HepG2 (cell line): ENCODE data around the gene RSPH9. TPM values are rescaled to one million over a fixed set of nuclear protein-coding genes. Genes with fewer than 3 reads are reported as not detected.
A peak's percentile ranks its signal among the peaks of the same experiment; 100 is the strongest.

Experiments used
- ATAC-seq: fragments of 200-7000 bp; cut with Tn5 transposase; 3 replicates; pipeline ENCODE4 v1.9.1; 2020; ENCODE audit warnings: mild to moderate bottlenecking, moderate library complexity
- BruUV-seq: library from RNA; stranded (reverse); fragments of 400-500 nt; replicated peaks from 2 replicates; lab custom pipeline; 2021; lab: Mats Ljungman, UMichigan
- CTCF ChIA-PET: fragments of 300-600 bp; formaldehyde crosslinking; extraction: SDS; loops from one replicate; lab custom pipeline; 2021; ENCODE audit warnings: low total read pairs, inconsistent platforms, low intra/inter-chr PET ratio; lab: Yijun Ruan, JAX
- POLR2A ChIA-PET: fragments of 350-600 bp; sonication (Branson Sonifier 250); formaldehyde crosslinking; loops from one replicate; lab custom pipeline; 2020; ENCODE audit warnings: antibody characterized with exemption, inconsistent platforms; lab: Yijun Ruan, JAX
- DNase-seq: peaks from one replicate; pipeline ENCODE4 v3.0.0-alpha.2; 2015; ENCODE audit warnings: low spot score
- FAIRE-seq: peaks from 3 replicates; lab custom pipeline; 2011; peaks lifted over from hg19 to GRCh38; lab: Jason Lieb, UNC
- H2AFZ ChIP-seq: one replicate; pipeline ENCODE4 v1.6.1; 2011; ENCODE audit warnings: low read length, inconsistent platforms
- H3K27ac ChIP-seq: fragments of 300-600 bp; 3 replicates; pipeline ENCODE4 v1.8.0; 2011; ENCODE audit warnings: mixed run types, mild to moderate bottlenecking, mixed read lengths, low read length, inconsistent platforms; ENCODE audit not compliant: insufficient read depth; ENCODE audit errors: extremely low read length
- H3K27me3 ChIP-seq, 2 experiments: fragments of 200-600 bp in 1 of 2; 2 replicates in 1 of 2; 3 replicates in 1 of 2; pipeline versions ENCODE4 v1.6.0 to v1.8.0; 2011; ENCODE audit warnings: low read length in 2 of 2, mild to moderate bottlenecking in 2 of 2, moderate library complexity in 2 of 2, inconsistent platforms in 1 of 2; ENCODE audit not compliant: insufficient read depth in 2 of 2, control insufficient read depth in 1 of 2
- H3K36me3 ChIP-seq, 2 experiments: fragments of 200-600 bp in 1 of 2; replicated peaks in 1 of 2; 2 replicates in 1 of 2; 3 replicates in 1 of 2; pipeline versions ENCODE4 v1.5.1 to v1.8.0; 2011; ENCODE audit warnings: low read length in 2 of 2, inconsistent platforms in 1 of 2; ENCODE audit not compliant: insufficient read depth in 2 of 2, control insufficient read depth in 1 of 2
- H3K4me1 ChIP-seq: 2 replicates; pipeline ENCODE4 v1.5.1; 2012; ENCODE audit warnings: low read length, inconsistent platforms; ENCODE audit not compliant: insufficient read depth
- H3K4me2 ChIP-seq: 2 replicates; pipeline ENCODE4 v1.6.0; 2011; ENCODE audit warnings: low read depth, low read length, inconsistent platforms
- H3K4me3 ChIP-seq, 3 experiments: fragments of 200-600 bp in 1 of 3; sonication (generic), shearing (Covaris generic) in 1 of 3; replicated peaks in 1 of 3; 2 replicates each; pipeline ENCODE4 v1.5.1; 2011 to 2016; ENCODE audit warnings: low read length in 3 of 3, inconsistent platforms in 2 of 3, low read depth in 2 of 3, mild to moderate bottlenecking in 2 of 3, control low read depth in 1 of 3, mixed read lengths in 1 of 3; ENCODE audit not compliant: insufficient read depth in 1 of 3
- H3K79me2 ChIP-seq: one replicate; pipeline ENCODE4 v1.6.1; 2011; ENCODE audit warnings: low read length, inconsistent platforms; ENCODE audit not compliant: insufficient read depth
- H3K9ac ChIP-seq: 2 replicates; pipeline ENCODE4 v1.6.0; 2011; ENCODE audit warnings: mild to moderate bottlenecking, low read depth, low read length, inconsistent platforms; ENCODE audit not compliant: insufficient read depth
- H3K9me3 ChIP-seq: 2 replicates; pipeline ENCODE4 v1.5.1; 2012; ENCODE audit warnings: mild to moderate bottlenecking, low read length
- H4K20me1 ChIP-seq: 2 replicates; pipeline ENCODE4 v1.6.0; 2011; ENCODE audit warnings: inconsistent platforms, mild to moderate bottlenecking, low read length, moderate library complexity; ENCODE audit not compliant: insufficient read depth
- ATAD3A ChIP-seq: sonication (generic); formaldehyde crosslinking; IDR thresholded peaks from 2 replicates; pipeline ENCODE4 v1.4.0; 2020; ENCODE audit warnings: missing genetic modification reagents
- GABPB1 ChIP-seq: IDR thresholded peaks from 2 replicates; pipeline ENCODE4 v1.6.1; 2016; ENCODE audit warnings: mild to moderate bottlenecking, missing genetic modification reagents, moderate library complexity, missing compliant biosample characterization
- IKZF1 ChIP-seq: fragments of 450-650 bp; IDR thresholded peaks from 2 replicates; pipeline ENCODE4 v1.7.1; 2016
- MEIS2 ChIP-seq: sonication (generic); formaldehyde crosslinking; IDR thresholded peaks from 2 replicates; pipeline ENCODE4 v1.9.0; 2021; ENCODE audit warnings: mild to moderate bottlenecking, missing genetic modification reagents
- NFRKB ChIP-seq: fragments of 450-650 bp; IDR thresholded peaks from 2 replicates; pipeline ENCODE4 v1.6.1; 2017
- POLR2AphosphoS5 ChIP-seq: IDR thresholded peaks from 2 replicates; pipeline ENCODE4 v1.6.1; 2012; ENCODE audit warnings: low read depth, low read length
- SMARCC2 ChIP-seq: fragments of 450-650 bp; IDR thresholded peaks from 2 replicates; pipeline ENCODE4 v1.6.1; 2017; ENCODE audit warnings: antibody characterized with exemption, mild to moderate bottlenecking
- TBX2 ChIP-seq: sonication (generic); formaldehyde crosslinking; IDR thresholded peaks from 2 replicates; pipeline ENCODE4 v1.5.0; 2020; ENCODE audit warnings: missing genetic modification reagents, mild to moderate bottlenecking, borderline replicate concordance
- U2AF2 ChIP-seq: fragments of 200-400 bp; formaldehyde crosslinking; IDR thresholded peaks from 2 replicates; pipeline ENCODE4 v1.6.1; 2017; ENCODE audit warnings: low read depth, mild to moderate bottlenecking, low read length
- ZBTB38 ChIP-seq: sonication (generic); formaldehyde crosslinking; IDR thresholded peaks from 2 replicates; pipeline ENCODE4 v1.5.1; 2020; ENCODE audit warnings: mild to moderate bottlenecking, missing genetic modification reagents
- ZNF3 ChIP-seq: IDR thresholded peaks from 2 replicates; pipeline ENCODE4 v1.7.0; 2017; ENCODE audit warnings: inconsistent platforms
- ZNF326 ChIP-seq: sonication (generic); formaldehyde crosslinking; IDR thresholded peaks from 2 replicates; pipeline ENCODE4 v1.4.0; 2020; ENCODE audit warnings: missing genetic modification reagents, borderline replicate concordance
- ZNF678 ChIP-seq: sonication (generic); formaldehyde crosslinking; IDR thresholded peaks from 2 replicates; pipeline ENCODE4 v1.4.0; 2020; ENCODE audit warnings: mild to moderate bottlenecking, missing genetic modification reagents
- ZNF772 ChIP-seq: sonication (generic); formaldehyde crosslinking; IDR thresholded peaks from 2 replicates; pipeline ENCODE4 v1.5.0; 2020; ENCODE audit warnings: mild to moderate bottlenecking, missing genetic modification reagents
- ZNF777 ChIP-seq: sonication (generic); formaldehyde crosslinking; IDR thresholded peaks from 2 replicates; pipeline ENCODE4 v1.4.0; 2020; ENCODE audit warnings: missing genetic modification reagents
- ZNF780A ChIP-seq: sonication (generic); formaldehyde crosslinking; IDR thresholded peaks from 2 replicates; pipeline ENCODE4 v1.8.0; 2022; ENCODE audit warnings: mild to moderate bottlenecking, missing genetic modification reagents, moderate library complexity
- ZNF850 ChIP-seq: sonication (generic); formaldehyde crosslinking; conservative IDR thresholded peaks from 2 replicates; pipeline ENCODE4 v1.9.0; 2021; ENCODE audit warnings: mild to moderate bottlenecking, missing genetic modification reagents
- WGBS: methylation state at CpG from one replicate; pipeline ENCODE4 v1.1.6; 2017; ENCODE audit warnings: low lambda C conversion rate; 5-methylcytosine and 5-hydroxymethylcytosine counted together
- in situ Hi-C: cut with HindIII; loops from 2 replicates; pipeline ENCODE4 v1.10.0; 2017; ENCODE audit warnings: low pct_unique_long_range_greater_than_20kb; ENCODE audit not compliant: extremely low pct_ligation_motif_present
- intact Hi-C: fragments of 100-400 bp; cut with micrococcal nuclease; formaldehyde crosslinking; loops from one replicate; pipeline ENCODE4 v1.10.0; 2022; ENCODE audit not compliant: unreplicated experiment
- polyA plus RNA-seq, 8 experiments: library from polyadenylated mRNA; depleted of rRNA in 3 of 8; stranded (reverse) in 7 of 8; unstranded in 1 of 8; fragments of >200 nt; fragmentation: Illumina TruSeq in 4 of 8; extraction: Trizol in 4 of 8; gene quantifications; 2 replicates each; pipeline versions ENCODE4 v1.2.1 to v1.2.3, GENCODE V29; 2011 to 2016; ENCODE audit warnings: low read depth in 4 of 8, missing spikeins in 1 of 8, mixed read lengths in 1 of 8; ENCODE audit not compliant: insufficient read depth in 1 of 8
- total RNA-seq, 5 experiments: library from RNA; depleted of rRNA; stranded (reverse); fragments of >200 nt; fragmentation: Illumina TruSeq; extraction: Trizol; gene quantifications; 2 replicates each; pipeline ENCODE4 v1.2.3, GENCODE V29; 2016; ENCODE audit warnings: low read depth in 1 of 5
- TF ChIP-seq, protein P1 (sequence below): sonication (generic); formaldehyde crosslinking; IDR thresholded peaks from 2 replicates; pipeline ENCODE4 v1.4.0; 2020; ENCODE audit warnings: missing genetic modification reagents
- TF ChIP-seq, protein P2 (sequence below): sonication (generic); formaldehyde crosslinking; IDR thresholded peaks from 2 replicates; pipeline ENCODE4 v1.4.0; 2020; ENCODE audit warnings: missing genetic modification reagents, borderline replicate concordance
- TF ChIP-seq, protein P3 (sequence below): sonication (generic); IDR thresholded peaks from 2 replicates; pipeline ENCODE4 v1.6.1; 2016; ENCODE audit warnings: low read depth, borderline replicate concordance

RSPH9 gene
- total and polyA plus RNA-seq, 2 of the 13 experiments (the other 11 are each of a cell fraction or from before 2014, with no cell fraction given): 0.04 TPM; not detected in 1

DNA sequence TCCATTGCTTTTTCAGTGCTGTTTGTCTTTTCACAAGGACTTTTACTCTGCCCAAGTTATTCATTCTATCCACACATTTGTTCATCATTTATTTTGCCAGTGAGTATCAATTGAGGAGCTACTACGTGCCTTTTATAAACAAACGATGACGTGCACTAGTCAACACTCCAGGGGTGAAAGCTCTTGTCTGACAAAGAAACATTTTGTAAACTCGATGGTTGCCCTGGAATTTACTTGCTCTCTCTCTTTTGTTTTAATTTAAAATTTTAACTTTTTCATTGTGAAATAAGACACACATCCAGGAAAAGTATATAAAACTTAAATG is 51.1 kb downstream of the RSPH9 start (continued):
- TF ChIP-seq, protein P1, sequence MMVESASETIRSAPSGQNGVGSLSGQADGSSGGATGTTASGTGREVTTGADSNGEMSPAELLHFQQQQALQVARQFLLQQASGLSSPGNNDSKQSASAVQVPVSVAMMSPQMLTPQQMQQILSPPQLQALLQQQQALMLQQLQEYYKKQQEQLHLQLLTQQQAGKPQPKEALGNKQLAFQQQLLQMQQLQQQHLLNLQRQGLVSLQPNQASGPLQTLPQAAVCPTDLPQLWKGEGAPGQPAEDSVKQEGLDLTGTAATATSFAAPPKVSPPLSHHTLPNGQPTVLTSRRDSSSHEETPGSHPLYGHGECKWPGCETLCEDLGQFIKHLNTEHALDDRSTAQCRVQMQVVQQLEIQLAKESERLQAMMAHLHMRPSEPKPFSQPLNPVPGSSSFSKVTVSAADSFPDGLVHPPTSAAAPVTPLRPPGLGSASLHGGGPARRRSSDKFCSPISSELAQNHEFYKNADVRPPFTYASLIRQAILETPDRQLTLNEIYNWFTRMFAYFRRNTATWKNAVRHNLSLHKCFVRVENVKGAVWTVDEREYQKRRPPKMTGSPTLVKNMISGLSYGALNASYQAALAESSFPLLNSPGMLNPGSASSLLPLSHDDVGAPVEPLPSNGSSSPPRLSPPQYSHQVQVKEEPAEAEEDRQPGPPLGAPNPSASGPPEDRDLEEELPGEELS (CRISPR knock-in tag): 0 out of 2 replicates have a peak, but pooled peaks have one; percentile 21
- TF ChIP-seq IKZF1: no peak
- TF ChIP-seq ZNF850 (CRISPR knock-in tag): no peak
- peak; percentile 87 for TF ChIP-seq ZNF3 (CRISPR knock-in tag)

DNA sequence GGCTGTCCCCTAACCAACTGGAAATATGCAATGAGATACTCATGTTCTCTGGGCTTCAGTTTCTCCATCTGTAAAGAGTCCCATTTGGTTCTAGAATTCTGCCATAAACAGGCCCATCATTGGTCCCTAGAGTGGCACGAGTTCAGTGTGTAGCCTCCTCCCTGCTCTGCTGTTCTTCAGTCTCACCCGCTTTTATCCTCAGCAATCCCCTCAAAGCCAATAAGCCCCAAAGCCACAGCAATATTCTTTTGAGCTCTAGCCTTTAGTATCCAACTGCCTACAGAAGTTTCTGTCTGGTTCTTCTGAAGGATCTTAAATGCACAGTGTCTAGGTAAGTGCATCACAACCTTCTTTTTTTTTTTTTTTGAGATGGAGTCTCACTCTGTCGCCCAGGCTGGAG is 52.6 kb downstream of the RSPH9 start:
- peaks cover 3 to 20% of the 10 kb centered on the region in 2 experiments; a peak in 2 of 5 replicates for H3K27me3 ChIP-seq
- DNase-seq: no peak
- H3K9me3 ChIP-seq: no peaks in the 10 kb centered on the region
- no peak overlapping the region for H3K27ac ChIP-seq
- no peak for ATAC-seq
- 82% methylated on average over 3 of the region's 3 CpGs for WGBS
- H2AFZ ChIP-seq: no peak overlapping the region
- in situ Hi-C loops: no loop called here
- H3K4me2 ChIP-seq: no peak overlapping the region
- no peak overlapping the region for H3K9ac ChIP-seq
- no TSS peak for BruUV-seq
- H4K20me1 ChIP-seq: no peaks in the 10 kb centered on the region
- ChIA-PET CTCF (no interaction called here), POLR2A (no interaction called here)
- H3K4me1 ChIP-seq: peaks cover 61% of the 10 kb centered on the region
- H3K79me2 ChIP-seq: no peaks in the 10 kb centered on the region
- no peak overlapping the region for H3K4me3 ChIP-seq
- intact Hi-C loops: no loop called here
- no peaks in the 10 kb centered on the region for H3K36me3 ChIP-seq
- FAIRE-seq: no peak
- TF ChIP-seq ZNF777 (CRISPR knock-in tag): no peak
- TF ChIP-seq NFRKB: no peak
- no peak for TF ChIP-seq U2AF2
- no peak for TF ChIP-seq ZNF780A (CRISPR knock-in tag)
- TF ChIP-seq SMARCC2: no peak
- no peak for TF ChIP-seq TBX2 (CRISPR knock-in tag)
- no peak for TF ChIP-seq GABPB1 (CRISPR knock-in tag)
- TF ChIP-seq ZBTB38 (CRISPR knock-in tag): no peak
- no peak for TF ChIP-seq POLR2AphosphoS5
- no peak for TF ChIP-seq MEIS2 (CRISPR knock-in tag)
- no peak for TF ChIP-seq ZNF678 (CRISPR knock-in tag)
- no peak for TF ChIP-seq ZNF326 (CRISPR knock-in tag)
- TF ChIP-seq, protein P2, sequence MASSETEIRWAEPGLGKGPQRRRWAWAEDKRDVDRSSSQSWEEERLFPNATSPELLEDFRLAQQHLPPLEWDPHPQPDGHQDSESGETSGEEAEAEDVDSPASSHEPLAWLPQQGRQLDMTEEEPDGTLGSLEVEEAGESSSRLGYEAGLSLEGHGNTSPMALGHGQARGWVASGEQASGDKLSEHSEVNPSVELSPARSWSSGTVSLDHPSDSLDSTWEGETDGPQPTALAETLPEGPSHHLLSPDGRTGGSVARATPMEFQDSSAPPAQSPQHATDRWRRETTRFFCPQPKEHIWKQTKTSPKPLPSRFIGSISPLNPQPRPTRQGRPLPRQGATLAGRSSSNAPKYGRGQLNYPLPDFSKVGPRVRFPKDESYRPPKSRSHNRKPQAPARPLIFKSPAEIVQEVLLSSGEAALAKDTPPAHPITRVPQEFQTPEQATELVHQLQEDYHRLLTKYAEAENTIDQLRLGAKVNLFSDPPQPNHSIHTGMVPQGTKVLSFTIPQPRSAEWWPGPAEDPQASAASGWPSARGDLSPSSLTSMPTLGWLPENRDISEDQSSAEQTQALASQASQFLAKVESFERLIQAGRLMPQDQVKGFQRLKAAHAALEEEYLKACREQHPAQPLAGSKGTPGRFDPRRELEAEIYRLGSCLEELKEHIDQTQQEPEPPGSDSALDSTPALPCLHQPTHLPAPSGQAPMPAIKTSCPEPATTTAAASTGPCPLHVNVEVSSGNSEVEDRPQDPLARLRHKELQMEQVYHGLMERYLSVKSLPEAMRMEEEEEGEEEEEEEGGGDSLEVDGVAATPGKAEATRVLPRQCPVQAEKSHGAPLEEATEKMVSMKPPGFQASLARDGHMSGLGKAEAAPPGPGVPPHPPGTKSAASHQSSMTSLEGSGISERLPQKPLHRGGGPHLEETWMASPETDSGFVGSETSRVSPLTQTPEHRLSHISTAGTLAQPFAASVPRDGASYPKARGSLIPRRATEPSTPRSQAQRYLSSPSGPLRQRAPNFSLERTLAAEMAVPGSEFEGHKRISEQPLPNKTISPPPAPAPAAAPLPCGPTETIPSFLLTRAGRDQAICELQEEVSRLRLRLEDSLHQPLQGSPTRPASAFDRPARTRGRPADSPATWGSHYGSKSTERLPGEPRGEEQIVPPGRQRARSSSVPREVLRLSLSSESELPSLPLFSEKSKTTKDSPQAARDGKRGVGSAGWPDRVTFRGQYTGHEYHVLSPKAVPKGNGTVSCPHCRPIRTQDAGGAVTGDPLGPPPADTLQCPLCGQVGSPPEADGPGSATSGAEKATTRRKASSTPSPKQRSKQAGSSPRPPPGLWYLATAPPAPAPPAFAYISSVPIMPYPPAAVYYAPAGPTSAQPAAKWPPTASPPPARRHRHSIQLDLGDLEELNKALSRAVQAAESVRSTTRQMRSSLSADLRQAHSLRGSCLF (CRISPR knock-in tag): no peak
- no peak for TF ChIP-seq ZNF772
- TF ChIP-seq, protein P3, sequence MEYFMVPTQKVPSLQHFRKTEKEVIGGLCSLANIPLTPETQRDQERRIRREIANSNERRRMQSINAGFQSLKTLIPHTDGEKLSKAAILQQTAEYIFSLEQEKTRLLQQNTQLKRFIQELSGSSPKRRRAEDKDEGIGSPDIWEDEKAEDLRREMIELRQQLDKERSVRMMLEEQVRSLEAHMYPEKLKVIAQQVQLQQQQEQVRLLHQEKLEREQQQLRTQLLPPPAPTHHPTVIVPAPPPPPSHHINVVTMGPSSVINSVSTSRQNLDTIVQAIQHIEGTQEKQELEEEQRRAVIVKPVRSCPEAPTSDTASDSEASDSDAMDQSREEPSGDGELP: no peak
- no peak for TF ChIP-seq ATAD3A (CRISPR knock-in tag)
